GM18520 (cell line): ENCODE results near the gene PCDHGA2.
"Not testable (repeated sequence)": the region's sequence is repeated elsewhere in the genome, so short reads cannot be mapped to it uniquely, and the experiment has no call there.

ENCODE experiments used
- ATAC-seq: cut with Tn5 transposase; IDR thresholded peaks from one replicate; pipeline ENCODE4 v1.9.1; 2021; ENCODE audit not compliant: unreplicated experiment

PCDHGA2 gene

DNA sequence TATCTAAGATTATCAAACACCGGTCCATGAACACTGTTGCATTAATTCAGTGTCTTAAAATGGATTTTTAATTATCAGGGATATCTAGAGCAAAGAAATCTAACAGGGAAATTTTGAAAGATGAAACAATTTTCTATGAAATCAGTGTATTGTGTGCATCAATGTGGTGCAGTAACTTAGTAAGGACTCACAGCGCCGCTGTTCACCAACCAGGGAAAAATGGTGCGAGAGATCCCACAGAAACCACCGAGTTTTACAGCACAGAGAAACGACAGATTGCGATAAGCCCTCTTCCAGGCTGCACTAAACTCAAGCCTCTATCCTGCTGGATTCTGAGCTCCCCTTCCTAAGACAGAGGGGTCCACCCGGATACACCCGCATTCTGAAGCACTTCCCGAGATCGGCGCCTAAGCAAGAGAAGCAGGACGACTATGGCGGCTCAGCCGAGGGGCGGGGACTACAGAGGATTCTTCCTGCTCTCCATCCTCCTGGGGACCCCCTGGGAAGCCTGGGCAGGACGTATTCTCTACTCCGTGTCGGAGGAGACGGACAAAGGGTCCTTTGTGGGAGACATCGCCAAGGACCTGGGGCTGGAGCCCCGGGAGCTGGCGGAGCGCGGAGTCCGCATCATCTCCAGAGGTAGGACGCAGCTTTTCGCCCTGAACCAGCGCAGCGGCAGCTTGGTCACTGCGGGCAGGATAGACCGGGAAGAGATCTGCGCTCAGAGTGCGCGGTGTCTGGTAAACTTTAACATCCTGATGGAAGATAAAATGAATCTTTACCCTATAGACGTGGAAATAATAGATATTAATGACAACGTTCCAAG lies 44.1 kb downstream of the PCDHGA2 start, which contains the start of gene PCDHGA7:
PCDHGA7 (plus strand) TSS at position 274 of the 826 bp plus-strand sequence; CDS start at position 432, 158 bp downstream.
- ATAC-seq, result no peak

DNA sequence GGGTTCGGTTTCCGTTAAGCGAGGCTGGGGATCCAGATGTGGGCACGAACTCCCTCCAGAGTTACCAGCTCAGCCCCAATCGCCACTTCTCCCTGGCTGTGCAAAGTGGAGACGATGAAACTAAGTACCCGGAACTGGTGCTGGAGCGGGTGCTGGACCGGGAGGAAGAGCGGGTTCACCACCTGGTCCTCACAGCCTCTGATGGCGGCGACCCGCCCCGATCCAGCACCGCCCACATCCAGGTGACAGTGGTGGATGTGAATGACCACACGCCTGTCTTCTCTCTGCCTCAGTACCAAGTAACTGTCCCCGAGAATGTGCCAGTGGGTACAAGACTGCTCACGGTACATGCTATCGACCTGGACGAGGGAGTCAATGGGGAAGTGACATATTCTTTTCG lies 44.8 kb downstream of the PCDHGA2 start:
- ATAC-seq, result no peak

DNA sequence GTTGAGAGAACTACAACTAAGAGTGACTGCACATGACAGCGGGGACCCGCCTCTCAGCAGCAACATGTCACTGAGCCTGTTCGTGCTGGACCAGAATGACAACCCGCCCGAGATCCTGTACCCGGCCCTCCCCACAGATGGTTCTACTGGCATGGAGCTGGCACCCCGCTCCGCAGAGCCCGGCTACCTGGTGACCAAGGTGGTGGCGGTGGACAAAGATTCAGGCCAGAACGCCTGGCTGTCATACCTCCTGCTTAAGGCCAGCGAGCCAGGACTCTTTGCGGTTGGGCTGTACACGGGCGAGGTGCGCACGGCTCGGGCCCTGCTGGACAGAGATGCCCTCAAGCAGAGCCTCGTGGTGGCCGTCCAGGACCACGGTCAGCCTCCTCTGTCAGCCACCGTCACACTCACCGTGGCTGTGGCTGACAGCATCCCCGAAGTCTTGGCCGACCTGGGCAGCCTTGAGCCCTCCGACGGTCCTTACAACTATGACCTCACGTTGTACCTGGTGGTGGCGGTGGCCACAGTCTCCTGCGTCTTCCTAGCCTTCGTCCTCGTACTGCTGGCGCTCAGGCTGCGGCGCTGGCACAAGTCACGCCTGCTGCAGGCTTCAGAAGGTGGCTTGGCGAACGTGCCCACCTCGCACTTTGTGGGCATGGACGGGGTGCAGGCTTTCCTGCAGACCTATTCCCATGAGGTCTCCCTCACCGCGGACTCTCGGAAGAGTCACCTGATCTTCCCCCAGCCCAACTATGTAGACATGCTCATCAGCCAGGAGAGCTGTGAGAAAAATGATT lies 46.1 kb downstream of the PCDHGA2 start:
- no peak for ATAC-seq

DNA sequence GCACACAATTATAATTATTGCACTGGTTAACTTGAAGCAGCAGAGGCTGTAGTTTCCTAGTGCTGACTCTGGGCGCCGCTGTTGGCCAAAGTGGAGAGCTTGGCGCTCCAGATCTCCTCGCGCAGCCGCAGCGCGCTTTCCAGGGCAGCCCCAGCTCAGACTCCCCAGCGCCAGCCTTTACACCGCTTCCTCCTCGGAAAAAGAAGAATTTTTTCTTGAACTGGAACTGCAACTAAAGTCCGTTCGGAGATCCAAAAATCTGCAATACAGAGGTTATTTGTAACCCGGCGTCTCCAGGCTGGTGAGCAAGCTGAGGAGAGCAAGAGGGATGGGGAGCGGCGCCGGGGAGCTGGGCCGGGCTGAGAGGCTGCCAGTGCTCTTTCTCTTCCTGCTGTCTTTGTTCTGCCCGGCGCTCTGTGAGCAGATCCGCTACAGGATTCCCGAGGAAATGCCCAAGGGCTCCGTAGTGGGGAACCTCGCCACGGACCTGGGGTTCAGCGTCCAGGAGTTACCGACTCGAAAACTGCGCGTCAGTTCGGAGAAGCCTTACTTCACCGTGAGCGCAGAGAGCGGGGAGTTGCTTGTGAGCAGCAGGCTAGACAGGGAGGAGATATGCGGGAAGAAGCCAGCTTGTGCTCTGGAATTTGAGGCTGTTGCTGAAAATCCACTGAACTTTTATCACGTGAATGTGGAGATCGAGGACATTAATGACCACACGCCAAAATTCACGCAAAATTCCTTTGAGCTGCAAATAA lies 49.2 kb downstream of the PCDHGA2 start, which contains the start of gene PCDHGB4:
PCDHGB4 (plus strand) TSS at position 142 of the 755 bp plus-strand sequence; CDS start at position 329, 187 bp downstream.
- ATAC-seq, result not testable (repeated sequence)

DNA sequence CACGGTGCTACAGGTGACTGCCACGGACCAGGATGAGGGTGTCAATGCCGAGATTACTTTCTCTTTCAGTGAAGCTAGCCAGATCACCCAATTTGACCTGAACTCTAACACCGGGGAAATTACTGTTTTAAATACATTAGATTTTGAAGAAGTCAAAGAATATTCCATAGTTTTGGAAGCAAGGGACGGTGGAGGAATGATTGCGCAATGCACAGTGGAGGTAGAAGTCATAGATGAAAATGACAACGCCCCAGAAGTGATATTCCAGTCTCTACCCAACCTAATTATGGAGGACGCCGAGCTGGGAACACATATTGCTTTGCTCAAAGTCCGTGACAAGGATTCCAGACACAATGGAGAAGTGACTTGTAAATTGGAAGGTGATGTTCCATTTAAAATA lies 50.1 kb downstream of the PCDHGA2 start:
- no peak for ATAC-seq

DNA sequence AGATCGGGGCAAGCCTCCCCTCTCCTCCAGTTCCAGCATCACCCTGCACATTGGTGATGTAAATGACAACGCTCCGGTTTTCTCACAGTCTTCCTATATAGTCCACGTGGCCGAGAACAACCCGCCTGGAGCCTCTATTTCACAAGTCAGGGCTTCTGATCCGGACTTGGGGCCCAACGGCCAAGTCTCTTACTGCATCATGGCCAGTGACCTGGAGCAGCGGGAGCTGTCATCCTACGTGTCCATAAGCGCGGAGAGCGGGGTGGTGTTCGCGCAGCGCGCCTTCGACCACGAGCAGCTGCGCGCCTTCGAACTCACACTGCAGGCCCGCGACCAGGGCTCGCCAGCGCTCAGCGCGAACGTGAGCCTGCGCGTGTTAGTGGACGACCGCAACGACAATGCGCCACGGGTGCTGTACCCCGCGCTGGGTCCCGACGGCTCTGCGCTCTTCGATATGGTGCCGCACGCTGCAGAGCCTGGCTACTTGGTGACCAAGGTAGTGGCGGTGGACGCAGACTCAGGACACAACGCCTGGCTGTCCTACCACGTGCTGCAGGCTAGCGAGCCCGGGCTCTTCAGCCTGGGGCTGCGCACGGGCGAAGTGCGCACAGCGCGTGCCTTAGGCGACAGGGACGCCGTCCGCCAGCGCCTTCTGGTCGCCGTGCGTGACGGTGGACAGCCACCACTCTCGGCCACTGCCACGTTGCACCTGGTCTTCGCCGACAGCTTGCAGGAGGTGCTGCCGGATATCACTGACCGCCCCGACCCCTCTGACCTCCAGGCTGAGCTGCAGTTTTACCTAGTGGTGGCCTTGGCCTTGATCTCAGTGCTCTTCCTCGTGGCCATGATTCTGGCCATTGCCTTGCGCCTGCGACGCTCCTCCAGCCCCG lies 50.8 kb downstream of the PCDHGA2 start:
- ATAC-seq, result no peak

DNA sequence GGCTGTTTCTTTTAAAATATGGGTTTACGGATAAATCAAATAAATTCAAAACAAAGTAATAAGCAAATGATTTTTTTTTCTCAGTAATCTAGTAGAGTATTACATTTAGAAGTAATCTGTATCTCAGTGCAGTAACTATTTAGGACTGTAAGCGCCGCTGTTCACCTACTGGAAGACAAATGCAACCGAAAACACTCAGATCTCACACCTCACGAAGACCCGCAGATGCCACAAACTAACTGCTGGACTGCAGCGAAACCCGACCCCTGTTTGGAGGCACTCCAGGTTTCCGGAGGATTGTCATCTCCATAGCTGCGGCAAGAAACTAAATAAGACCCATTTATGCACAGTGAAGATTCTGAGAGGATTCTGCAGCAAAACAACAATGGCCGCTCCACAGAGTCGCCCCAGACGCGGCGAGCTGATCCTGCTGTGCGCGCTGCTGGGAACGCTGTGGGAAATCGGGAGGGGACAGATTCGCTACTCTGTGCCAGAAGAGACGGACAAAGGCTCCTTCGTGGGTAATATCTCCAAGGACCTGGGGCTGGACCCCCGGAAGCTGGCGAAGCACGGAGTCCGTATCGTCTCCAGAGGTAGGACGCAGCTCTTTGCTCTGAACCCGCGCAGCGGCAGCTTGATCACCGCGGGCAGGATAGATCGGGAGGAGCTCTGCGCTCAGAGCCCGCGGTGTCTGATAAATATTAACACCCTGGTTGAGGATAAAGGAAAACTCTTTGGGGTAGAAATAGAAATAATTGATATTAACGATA lies 54.1 kb downstream of the PCDHGA2 start, which contains the start of gene PCDHGA8:
PCDHGA8 (plus strand) TSS at position 205 of the 770 bp plus-strand sequence; CDS start at position 386, 181 bp downstream.
- no peak for ATAC-seq
